H1 (cell line): ENCODE results near the gene TIA1. TPM values are rescaled to one million over a fixed set of nuclear protein-coding genes. Genes with fewer than 3 reads are reported as not detected.

Experiments used
- BACH1 ChIP-seq: IDR thresholded peaks from 2 replicates; pipeline ENCODE4 v1.6.1; 2012; ENCODE audit warnings: low read length, improper control_type of control experiment
- BCL11A ChIP-seq, 2 experiments: IDR thresholded peaks; one replicate each; pipeline ENCODE4 v1.6.1; 2011; ENCODE audit warnings: low read depth in 2 of 2, low read length in 2 of 2, mild to moderate bottlenecking in 2 of 2
- KDM5A ChIP-seq: fragments of 200-600 bp; IDR thresholded peaks from 2 replicates; pipeline ENCODE4 v1.7.1; 2012; ENCODE audit warnings: mild to moderate bottlenecking, low read length, inconsistent platforms, mixed read lengths
- SP4 ChIP-seq: IDR thresholded peaks from 2 replicates; pipeline ENCODE4 v1.6.1; 2012; ENCODE audit warnings: low read length, inconsistent platforms
- polyA plus RNA-seq, 7 experiments: library from polyadenylated mRNA; depleted of rRNA in 3 of 7; stranded (reverse) in 5 of 7; unstranded in 2 of 7; fragments of >200 nt in 5 of 7; fragments of 200-250 nt in 2 of 7; gene quantifications; 1 replicate in 5 of 7; 2 replicates in 1 of 7; 4 replicates in 1 of 7; pipeline versions ENCODE4 v1.2.1 to v1.2.3, GENCODE V29; 2011 to 2013; ENCODE audit warnings: missing spikeins in 2 of 7, mixed read lengths in 2 of 7
- total RNA-seq: library from RNA; stranded (reverse); fragmentation: NEBNext Ultra II Directional; extraction: Animal tissue kit (Norgen Biotek cat#: 25700); gene quantifications from 2 replicates; pipeline ENCODE4 v1.2.1, GENCODE V29; 2021

TIA1 gene
- total and polyA plus RNA-seq, 2 of the 8 experiments (the other 6 are each of a cell fraction or from before 2014, with no cell fraction given), result 58.6 to 181 TPM

DNA sequence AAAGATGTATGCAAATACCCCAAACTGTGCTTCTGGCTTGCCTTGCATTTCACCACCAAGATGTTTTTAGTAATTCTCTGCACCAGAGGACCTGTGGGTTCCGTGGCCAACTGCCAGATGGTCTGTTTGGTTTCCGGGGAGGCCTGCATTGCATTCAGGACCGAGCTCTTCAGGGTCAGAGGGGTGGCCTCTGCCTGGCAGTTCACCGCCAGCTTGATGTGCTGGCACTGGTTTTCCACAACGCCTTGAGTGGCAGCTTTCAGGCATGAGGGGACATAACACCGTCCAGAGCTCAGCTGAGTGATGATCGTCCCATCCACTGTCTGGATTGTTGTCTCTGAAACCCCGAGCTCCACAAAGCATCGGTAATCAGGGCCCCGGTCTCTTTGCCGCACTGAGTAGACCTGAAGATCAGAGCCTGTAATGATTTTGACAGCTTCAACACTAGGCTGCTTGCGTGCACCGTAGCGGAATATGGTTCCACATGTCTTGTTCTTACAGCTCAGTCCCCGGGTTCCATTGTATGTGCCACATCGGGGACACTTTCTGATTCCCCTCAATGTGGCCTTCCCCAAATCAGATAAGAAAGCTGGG, 67.0 kb downstream of the TIA1 start (continued):
- TF ChIP-seq SP4, result no peak
- no peak for TF ChIP-seq KDM5A
- no peak for TF ChIP-seq BCL11A (IDR thresholded peaks at IDR 0.05; ENCODE audit: low read depth in 2 of 2, low read length in 2 of 2)
- TF ChIP-seq BACH1, result no peak
